GM12864 (cell line): ENCODE measurements around the gene DOCK8.

ENCODE experiments used
- DNase-seq: peaks from one replicate; pipeline ENCODE4 v3.0.0-alpha.2; 2011; ENCODE audit warnings: low read depth
- H3K4me3 ChIP-seq: 2 replicates; pipeline ENCODE4 v1.5.1; 2011; ENCODE audit warnings: mild to moderate bottlenecking, low read depth, low read length, control low read depth
- CTCF ChIP-seq: IDR thresholded peaks from 2 replicates; pipeline ENCODE4 v1.5.1; 2011; ENCODE audit warnings: low read depth, mild to moderate bottlenecking, moderate library complexity, low read length, control low read depth, inconsistent platforms; ENCODE audit errors: missing control alignments

The DOCK8 gene

GRCh38 chr9:324971-325370 lies 110.3 kb downstream of the DOCK8 start:
- H3K4me3 ChIP-seq: no peak overlapping the region
- no peak for TF ChIP-seq CTCF
- DNase-seq: no peak

- H3K4me3 ChIP-seq: no peak overlapping the region
- no peak for DNase-seq
- TF ChIP-seq CTCF: no peak
Observed at GRCh38 chr9:326667-327066, 112.0 kb downstream of the DOCK8 start.

- no peak for TF ChIP-seq CTCF
- no peak overlapping the region for H3K4me3 ChIP-seq
- no peak for DNase-seq
Observed at GRCh38 chr9:328453-328852, 113.8 kb downstream of the DOCK8 start.

GRCh38 chr9:331197-331596 lies 116.5 kb downstream of the DOCK8 start:
- DNase-seq: no peak
- no peak for TF ChIP-seq CTCF
- H3K4me3 ChIP-seq: no peak overlapping the region

GRCh38 chr9:335373-335772 lies 120.7 kb downstream of the DOCK8 start:
- no peak for TF ChIP-seq CTCF
- H3K4me3 ChIP-seq: no peak overlapping the region
- no peak for DNase-seq

- no peak for DNase-seq
- TF ChIP-seq CTCF: no peak
- H3K4me3 ChIP-seq: no peak overlapping the region
Observed at GRCh38 chr9:336039-336438, 121.4 kb downstream of the DOCK8 start.

- no peak overlapping the region for H3K4me3 ChIP-seq
- TF ChIP-seq CTCF: no peak
- no peak for DNase-seq
Observed at GRCh38 chr9:338602-339001, 123.9 kb downstream of the DOCK8 start.
